AG08396 (cell line): Measurements from ENCODE around the gene SOWAHC.

Source experiments
- DNase-seq: peaks from one replicate; pipeline ENCODE4 v3.0.0; 2012; ENCODE audit warnings: low spot score, mixed read lengths

The SOWAHC gene

DNA sequence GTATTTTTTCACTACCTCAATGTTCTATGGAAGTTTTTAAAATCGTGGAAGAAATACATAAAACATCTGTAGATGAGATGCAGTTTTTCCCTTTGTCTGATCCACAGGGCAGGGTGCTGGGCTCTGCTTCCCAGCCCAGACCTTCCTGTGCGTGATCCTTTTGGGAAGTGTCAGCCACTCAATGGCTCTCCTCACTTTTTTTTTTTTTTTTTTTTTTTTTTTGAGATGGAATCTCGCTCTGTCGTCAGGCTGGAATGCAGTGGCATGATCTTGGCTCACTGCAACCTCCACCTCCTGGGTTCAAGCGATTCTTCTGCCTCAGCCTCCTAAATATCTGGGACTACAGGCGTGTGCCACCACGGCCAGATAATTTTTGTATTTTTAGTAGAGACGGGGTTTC is 32.8 kb downstream of the SOWAHC start:
- no peak for DNase-seq

DNA sequence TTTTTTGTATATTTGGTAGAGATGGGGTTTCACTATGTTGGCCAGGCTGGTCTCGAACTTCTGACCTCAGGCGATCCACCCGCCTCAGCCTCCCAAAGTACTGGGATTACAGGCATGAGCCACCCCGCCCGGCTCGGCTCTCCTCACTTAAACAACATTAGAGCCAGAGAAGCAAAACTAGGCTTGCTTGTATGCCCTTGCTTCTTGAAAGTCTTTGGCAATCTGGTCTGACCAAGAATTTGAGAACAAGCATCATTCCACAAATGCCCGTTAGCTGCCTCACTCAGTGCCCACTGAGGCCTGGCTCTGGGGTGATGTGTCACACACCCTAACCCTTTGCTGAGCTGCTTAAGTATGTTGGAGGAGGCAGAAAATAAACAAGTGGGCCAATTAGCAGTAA is 33.5 kb downstream of the SOWAHC start:
- peak; percentile 29 for DNase-seq

DNA sequence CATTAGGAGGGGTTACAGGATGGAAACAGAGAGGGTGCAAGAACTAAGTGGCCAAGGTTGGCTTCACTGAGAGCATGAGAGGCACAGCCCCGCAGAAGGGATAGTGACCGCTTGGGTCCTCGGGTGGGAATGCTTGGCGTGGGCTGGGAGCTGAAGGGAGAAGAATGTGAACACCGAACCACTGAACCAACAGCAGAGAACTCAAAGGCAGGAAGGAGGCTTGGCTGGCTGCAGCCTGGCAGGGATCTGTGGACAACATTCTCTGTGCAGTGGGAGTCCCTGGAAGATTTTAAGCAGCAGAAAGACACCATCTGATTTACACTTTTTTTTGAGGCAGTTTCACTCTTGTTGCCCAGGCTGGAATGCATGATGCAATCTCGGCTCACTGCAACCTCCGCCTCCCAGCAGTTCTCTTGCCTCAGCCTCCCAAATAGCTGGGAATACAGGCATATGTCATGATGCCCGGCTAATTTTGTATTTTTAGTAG is 33.9 kb downstream of the SOWAHC start:
- peak; percentile 11 for DNase-seq

DNA sequence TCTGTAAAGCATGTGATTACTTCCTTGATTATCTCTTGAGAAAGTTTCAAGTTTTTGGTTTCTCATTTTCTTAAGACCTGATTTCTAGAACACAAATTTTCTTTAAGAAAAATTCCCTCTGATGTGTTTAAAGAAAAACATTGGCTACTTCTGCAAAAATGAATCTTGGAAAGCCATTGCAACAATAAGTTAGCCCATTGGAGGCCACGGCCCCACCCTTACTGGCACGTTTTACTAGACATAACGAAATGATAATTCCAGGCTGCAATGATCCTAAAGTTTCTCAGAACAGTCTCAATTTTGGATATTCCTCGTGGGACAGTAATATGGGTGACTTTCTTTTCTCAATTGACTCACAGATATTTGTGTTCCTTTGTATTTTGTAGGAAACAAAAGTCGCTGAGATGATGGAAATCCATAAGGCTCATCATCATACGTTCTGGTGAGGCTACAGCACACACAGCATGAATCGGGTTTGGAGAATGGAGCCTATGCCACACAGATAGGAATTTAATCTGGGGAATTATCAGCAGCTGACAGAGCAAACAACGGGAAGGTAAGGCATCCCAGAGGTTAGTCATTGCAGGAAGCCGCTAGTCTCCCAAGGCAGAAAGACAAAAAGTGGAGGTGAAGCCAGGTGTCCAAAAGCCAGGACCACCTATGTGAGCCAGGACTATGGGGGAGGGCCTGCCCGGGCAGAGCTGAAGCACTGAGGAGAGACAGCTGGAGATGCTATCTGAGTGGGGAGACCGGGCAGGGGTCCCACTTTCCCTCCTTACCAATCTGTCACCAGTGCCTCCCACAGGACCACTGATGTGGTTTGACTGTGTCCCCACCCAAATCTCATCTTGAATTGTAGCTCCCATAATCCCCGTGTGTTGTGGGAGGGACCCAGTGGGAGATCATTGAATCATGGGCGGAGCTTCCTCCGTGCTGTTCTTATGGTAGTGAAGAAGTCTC is 35.9 kb downstream of the SOWAHC start:
- no peak for DNase-seq

DNA sequence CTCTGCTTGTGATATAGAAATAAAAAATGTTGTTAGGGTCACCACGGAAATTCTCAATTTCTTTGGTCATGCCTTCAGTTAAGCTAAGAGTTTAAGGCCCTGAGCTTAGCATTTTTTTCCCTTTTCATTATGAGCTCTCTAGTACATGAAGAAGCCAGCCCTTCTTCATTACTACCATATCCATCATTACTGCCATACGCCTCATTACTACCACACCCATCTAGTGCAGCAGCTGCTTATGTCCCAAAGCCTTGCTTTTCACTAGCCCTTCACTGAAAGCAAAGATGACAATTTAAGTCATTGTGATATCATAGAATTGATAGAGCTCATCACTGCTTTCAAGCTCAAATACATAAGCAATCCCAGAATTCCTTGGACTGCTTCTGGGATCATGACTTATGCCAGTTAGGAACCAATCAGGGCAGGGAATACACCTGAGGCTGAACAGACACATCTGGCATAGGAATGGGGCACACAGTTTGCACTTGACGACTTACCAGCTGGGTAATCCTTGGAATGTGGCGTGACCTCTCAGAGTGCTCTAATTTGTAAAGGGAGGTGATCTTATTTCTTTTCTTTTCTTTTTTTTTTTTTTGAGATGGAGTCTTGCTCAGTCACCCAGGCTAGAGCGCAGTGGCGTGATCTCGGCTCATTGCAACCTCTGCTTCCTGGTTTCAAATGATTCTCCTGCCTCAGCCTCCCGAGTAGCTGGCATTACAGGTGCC is 40.3 kb downstream of the SOWAHC start:
- no peak for DNase-seq

DNA sequence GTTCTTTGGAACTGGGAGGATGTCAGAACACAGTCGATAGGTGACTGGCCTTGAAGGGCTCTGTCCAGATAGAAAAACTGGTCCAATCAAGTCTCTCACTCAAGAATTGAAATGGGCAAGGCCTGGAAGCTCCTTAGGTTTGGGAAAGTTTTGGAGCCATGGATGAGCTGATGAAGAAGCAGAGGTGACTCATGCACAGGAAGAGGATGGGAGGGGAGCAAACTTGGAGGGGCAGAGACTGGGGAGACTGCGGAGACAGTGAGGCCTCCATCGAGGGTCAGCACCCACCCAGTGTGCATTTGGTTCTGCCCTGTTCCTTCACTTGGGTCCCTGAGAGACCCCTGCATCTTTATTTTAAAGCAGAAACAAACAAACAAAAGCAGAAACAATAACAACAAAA is 41.1 kb downstream of the SOWAHC start:
- no peak for DNase-seq

DNA sequence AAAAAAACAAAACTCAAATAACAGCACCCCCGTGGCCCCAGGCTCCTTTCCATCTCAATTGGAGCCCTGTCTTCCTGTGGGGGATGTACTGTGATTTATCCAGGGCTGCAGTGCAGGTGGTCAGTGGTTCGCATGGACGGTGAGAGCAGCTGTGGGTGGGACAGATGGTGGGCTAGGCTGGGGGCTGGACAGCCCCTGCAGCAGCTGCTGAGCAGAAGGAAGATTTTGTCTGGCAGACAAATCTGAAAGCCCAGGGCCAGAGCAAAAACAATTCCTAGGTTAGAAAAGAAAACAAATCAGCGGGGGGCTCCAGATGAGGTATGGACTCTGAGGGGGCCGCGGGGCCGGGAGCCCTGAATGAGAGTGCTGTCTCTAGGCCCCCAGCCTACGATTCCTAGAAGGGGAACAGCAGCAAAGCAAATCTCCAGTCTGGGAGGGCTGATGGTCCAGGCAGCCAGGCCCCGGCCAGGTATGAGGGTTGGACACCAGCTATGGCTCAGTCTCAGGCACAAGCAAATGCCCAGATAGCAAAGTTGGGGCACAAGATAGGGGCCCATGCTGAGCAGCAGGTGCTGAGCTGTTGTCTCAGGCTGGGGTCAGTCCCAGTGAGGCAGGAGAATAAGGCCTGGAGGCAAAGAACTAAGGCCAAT is 45.4 kb downstream of the SOWAHC start:
- no peak for DNase-seq

DNA sequence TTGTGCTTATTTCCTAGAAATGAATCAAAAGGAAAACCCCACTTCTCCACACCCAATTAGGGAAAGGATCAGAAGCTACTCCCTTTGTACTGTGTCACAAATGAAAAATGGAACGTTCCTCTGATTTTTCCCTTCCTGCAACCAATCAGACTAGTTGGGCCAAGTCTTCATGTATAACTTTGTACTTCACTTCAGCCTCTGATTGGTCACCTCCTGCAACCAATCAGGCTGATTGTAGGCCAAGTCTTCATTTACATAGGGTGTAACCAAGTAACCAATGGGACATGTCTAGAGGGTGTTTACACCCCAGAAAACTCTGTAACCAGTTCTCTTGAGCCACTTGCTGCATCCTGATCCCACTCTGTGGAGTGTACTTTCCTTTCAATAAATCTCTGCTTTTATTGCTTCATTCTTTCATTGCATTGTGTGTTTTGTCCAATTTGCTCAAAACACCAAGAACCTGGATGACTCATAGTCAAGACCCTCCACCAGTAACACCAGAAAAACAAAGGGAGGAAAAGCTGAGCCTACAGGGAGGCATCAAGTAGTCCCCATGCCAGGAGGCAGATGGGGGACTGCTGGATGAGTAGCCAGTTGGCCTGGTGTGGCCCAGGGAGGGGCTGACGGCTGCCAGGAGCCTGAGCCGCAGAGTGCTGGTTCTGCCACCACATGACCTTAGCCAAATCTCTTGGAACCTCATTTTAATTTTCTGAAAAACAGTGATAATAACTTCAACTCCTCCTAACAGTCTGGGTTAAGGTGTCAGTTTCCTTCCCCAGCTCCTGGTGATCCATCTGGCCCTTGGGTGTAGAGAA is 46.1 kb downstream of the SOWAHC start:
- no peak for DNase-seq

DNA sequence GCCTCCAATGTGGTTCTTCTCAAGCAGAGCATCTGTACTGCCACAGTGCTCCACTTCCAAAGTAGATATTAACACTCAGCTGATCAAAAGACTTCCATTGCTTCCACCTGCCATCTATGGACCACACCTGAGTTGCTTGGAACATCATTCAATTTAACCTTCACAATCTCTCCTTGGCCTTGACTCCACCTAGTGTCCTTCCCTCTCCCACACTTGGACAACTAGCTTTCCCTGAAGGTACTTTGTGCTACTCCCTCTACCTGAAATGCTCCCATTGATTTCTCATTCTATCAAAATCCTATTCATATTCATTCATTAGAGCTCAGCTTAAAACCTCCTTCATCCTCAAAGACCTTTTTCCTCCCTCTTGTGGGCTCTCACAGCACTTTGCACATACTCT is 48.7 kb downstream of the SOWAHC start:
- no peak for DNase-seq

DNA sequence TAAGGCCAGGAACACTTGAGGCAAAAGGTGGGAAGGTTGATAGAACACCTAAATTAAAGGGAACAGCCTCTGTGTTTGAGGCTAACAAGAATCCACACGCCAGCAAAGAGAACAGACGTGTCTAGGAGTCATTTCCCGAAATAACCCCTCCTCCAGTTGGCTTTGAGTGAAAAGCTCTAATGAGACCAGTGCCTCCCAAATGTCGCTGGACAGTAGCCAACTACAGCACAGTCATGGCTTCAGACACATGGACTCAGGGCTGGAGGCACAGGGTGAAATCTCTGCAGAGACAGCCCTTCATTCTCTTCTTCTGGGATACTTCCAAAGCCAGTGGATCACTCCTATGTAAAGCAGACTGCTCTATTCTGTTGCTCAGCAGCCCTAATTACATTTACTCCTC is 49.6 kb downstream of the SOWAHC start:
- DNase-seq = no peak

DNA sequence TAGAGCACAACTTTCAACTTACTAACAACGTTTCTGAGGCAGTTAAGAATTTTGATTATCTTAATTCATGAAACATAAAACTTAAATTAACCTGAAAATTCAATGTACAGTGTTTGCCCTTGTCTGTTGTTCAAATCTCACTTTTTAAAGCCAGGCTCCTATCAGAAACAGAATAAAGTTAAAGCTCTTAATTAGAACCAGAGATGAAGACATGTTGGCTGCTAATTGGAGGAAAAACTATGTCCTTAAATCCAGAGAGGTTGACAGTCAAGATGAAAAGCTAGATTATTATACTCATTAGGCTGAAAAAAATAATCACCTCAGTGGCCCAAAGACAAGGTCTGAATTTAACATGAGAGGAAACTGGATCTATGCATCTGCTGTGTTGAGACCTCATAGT is 52.3 kb downstream of the SOWAHC start:
- DNase-seq = no peak
